HEK293T (cell line): ENCODE results near the gene RUVBL1.

Experiments used
- ARNT ChIP-seq: fragments of 450-650 bp; IDR thresholded peaks from 2 replicates; pipeline ENCODE4 v1.6.1; 2017; ENCODE audit warnings: mild to moderate bottlenecking
- CTBP1 ChIP-seq: fragments of 450-650 bp; IDR thresholded peaks from 2 replicates; pipeline ENCODE4 v1.6.1; 2016; ENCODE audit warnings: borderline replicate concordance
- FOXM1 ChIP-seq: fragments of 450-650 bp; IDR thresholded peaks from 2 replicates; pipeline ENCODE4 v1.6.1; 2017; ENCODE audit warnings: mild to moderate bottlenecking, borderline replicate concordance
- TF ChIP-seq, protein P1 (sequence below): fragments of 450-650 bp; IDR thresholded peaks from 2 replicates; pipeline ENCODE4 v1.6.1; 2016

DNA sequence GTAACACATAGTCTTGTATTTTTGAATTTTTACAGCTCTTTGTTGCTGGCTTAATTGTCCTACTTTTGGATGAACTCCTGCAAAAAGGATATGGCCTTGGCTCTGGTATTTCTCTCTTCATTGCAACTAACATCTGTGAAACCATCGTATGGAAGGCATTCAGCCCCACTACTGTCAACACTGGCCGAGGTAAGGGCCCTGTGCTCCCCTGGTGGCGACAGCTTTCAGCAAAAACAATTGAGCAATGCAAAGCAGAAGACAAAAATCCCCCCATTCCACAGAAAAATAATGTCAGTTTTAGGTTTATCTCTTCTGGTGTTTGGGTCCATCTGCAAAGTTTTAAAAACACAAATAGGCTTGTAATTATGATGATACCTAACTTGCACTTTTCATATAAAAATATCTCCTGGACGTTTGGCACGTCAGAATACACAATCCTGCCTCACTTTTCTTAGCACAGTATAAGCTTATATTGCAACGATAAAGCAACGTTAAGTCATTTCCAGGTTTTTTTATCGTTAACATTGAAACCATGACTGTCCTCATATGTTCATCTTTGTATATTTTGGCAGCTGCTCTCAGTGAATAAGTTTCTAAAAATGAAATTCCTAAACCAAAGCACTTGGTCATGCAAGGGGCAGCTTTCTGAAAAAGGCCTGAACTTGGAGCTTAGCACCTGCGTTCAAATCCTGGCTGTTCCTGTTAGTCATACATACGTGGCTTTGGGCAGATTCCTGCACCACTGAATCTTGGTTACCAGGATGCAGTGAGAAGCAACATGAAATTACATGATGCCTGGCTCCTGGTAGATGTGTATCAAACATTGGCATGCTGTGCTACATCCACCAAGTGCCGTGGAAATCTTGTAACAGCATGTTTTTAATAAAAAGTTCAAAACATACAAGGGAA, 62.9 kb downstream of the RUVBL1 start:
- TF ChIP-seq, protein P1, sequence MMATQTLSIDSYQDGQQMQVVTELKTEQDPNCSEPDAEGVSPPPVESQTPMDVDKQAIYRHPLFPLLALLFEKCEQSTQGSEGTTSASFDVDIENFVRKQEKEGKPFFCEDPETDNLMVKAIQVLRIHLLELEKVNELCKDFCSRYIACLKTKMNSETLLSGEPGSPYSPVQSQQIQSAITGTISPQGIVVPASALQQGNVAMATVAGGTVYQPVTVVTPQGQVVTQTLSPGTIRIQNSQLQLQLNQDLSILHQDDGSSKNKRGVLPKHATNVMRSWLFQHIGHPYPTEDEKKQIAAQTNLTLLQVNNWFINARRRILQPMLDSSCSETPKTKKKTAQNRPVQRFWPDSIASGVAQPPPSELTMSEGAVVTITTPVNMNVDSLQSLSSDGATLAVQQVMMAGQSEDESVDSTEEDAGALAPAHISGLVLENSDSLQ, result no peak
- TF ChIP-seq CTBP1, result no peak
- no peak for TF ChIP-seq ARNT
- no peak for TF ChIP-seq FOXM1
